Measurements from ENCODE around the gene NAA38.
"Not testable (repeated sequence)": the region's sequence is repeated elsewhere in the genome, so short reads cannot be mapped to it uniquely, and the experiment has no call there.

The NAA38 gene

GRCh38 chr17:7881276-7882054 lies 24.1 kb upstream of the NAA38 start:
- no peak for DNase-seq

- DNase-seq: no peak
These were observed 22.9 kb upstream of the NAA38 start for GRCh38 chr17:7880076-7880868.

GRCh38 chr17:7878234-7878633 lies 20.9 kb upstream of the NAA38 start:
- no peak for DNase-seq

- no peak for DNase-seq
These were observed 18.5 kb upstream of the NAA38 start for GRCh38 chr17:7875804-7876370.

DNA sequence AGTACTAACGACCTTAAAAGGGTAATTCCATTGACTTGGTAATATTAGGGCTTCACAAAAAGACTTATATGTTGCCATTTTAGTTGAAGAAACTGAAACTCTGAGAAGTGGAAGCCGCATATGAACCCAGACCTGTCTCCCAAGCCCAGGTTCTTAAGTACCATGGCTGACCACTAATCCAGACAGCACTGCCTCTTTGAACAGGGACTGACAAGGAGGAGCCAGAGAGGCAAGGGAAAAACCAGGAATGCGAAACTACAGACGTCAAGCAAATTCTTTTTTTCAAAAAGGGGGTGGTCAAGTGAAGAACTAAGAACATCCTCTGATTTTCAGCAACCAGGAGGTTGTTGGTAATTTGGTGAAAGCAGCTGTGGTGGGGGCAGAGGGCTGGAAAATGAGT lies 15.7 kb upstream of the NAA38 start:
- DNase-seq: no peak

DNA sequence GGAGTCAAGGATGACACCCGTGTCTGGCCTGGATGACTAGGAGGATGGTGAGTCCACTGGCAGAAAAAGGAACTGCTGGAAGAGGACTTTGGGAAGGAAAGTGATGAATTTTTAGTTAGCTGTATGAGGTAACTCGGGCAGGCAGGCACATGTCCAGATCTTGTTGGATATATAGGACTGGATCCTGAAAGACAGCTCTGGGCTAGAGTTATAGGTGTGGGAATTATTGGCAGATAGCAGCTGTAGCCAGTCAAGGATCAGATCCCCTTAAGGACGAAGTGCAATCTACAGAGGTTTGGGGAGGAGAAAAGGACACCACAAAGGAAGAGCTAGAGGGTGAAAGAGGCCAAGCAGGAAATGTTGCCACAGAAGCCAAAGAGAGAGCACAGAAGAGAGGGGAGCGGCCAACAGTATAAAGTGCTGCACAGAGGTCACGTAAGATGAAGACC lies 10.5 kb upstream of the NAA38 start:
- no peak for DNase-seq

DNA sequence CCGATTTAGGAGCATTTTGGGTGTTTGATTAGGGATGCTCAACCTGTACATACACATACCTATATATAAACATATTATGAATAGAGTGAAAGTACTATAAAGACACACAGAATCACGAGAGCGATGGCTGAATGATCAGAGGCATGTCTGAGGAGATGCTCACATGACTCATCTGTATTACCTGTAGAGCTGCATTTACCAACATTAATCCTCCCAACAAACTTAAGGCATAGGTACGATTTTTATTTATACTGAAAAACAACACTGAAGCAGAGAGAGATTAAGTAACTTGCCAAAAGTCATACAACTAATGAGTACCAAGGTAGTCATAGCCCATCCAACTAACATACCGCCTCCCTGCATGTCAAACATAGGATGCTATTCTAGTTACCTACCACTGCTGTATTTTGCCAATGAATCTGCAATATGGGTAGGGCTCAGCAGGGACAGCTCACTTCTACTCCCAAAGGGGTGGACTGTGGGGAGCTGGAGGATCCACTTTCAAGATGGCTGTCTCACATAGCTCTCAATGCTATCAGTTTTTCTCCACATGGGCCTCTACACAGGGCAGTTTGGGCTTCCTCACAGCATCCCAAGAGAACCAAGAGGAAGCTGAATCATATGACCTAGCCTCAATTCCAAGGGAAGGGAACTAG lies 7.8 kb upstream of the NAA38 start:
- DNase-seq: no peak

- not testable (repeated sequence) for DNase-seq
These were observed 7.0 kb upstream of the NAA38 start for GRCh38 chr17:7864384-7864783.

DNA sequence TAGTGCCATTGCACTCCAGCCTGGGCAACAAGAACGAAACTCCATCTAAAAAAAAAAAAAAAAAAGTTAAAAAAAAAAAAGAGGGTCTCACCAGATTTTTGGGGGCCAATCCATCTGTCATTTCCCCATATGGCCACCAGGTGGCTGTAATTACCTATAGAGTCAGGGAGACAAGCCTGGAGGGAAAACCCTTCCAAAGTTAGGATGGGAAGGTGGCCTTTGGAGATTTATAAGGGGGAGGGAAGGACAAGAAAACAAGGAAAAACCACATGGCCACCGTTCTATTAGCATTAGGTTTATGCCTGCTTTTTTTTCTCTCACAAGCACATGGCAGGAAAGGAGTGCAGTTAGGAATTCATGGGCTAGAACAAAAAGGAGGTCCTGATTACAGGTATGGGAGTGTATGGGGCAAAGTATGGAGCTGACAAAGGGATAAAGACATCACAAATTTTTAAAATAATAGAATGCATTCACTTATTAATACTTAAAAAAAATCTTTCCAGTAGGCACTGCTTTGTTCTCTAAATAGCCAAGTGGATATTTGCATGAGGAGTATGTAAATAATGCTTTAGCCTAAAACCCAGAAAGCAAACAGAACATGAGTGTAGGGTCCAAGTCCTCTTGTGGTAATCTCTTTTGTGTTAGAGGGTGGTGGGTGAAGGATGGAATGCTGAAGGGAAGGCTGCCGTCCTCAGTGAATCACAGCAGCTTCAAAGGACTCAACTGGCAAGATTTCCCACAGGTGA lies 5.5 kb upstream of the NAA38 start:
- peak; percentile 27 for DNase-seq

GRCh38 chr17:7859028-7859427 lies 1.7 kb upstream of the NAA38 start:
- DNase-seq: no peak

DNA sequence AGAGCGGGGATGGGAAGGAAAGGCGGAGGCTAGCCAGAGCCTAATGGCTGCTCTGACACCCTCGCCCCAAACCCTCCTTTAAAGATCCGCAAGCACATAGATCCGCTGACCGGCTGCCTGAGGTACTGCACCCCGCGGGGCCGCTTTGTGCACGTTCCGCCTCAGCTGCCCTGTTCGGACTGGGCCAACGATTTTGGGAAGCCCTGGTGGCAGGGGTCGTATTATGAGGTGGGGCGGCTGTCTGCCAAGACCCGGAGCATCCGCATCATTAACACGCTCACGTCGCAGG lies 1.1 kb upstream of the NAA38 start:
- DNase-seq: peak; percentile 46

DNA sequence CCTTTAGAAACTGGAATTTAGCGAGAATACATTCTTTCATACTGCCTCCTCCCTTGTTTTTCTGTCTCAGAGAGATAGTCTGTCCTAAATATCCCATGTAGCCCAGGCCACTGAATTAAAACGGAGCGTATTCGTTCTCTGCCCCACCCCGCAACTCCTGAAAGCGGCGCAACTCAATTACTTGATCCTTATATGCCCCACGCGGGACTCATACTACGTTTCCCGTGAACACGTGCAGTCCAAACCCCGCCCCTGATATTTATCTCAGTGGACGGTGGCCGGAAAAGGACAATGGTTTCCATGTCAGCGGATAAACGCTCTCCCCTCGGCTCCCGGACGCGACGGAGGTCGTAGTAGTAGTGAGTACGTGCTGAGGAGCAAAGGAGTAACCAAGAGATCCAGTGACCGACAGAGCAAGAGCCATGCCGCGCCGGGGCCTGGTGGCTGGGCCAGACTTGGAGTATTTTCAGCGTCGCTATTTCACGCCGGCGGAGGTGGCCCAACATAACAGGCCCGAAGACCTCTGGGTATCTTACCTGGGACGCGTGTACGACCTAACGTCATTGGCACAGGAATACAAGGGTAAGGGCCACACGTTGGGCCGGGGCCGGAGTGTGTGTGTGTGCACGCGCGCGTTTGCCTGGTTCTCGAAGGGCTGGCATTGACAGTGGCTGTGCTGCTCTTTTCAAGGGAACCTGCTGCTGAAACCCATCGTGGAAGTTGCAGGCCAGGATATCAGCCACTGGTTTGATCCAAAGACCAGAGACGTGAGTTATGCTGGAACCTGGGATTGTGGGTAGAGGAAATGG lies 558 bp upstream of the NAA38 start, which contains the start of gene CYB5D1:
TSS of gene CYB5D1 (plus strand) at position 291 of the 809 bp plus-strand sequence. CDS start at position 423, 132 bp downstream.
- DNase-seq: peak; percentile 81

DNA sequence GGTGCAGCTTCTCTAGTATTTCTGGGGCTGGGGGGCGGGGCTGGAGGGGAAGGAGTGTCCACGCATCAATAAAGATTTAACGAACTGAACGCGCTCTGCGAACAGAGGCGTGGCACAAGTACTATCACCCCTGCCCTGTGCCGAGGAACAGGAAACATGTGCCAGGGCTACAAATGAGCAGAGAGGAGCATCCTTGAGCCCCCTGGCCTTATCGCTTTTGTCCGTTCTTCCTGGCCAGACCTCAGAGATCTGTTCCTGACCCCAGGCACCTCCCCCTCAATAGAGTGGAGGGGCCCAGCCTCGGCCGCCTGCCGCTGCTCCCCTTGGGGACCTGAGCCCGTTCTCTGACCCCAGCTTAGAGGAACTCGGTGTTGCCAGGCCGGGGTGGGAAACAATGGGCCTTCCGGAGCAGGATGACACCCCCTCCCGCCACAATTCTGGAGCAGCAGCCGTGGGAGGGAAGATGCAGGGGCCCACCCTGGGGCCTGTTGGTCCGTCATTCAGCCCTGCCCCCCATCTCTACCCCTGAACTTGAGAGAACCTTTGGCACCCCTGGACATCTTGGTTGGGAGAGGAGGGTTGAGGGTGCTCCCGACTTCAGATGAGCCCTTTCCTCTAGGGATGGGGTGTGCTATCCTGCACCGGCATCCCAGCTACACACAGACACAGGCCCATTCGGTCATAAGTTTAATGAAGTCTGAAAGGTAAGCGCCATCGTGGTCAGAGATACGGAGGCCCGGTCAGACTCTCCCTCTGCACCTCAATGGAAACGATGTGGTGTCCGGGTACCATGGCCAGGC lies 1.1 kb downstream of the NAA38 start:
- DNase-seq: peak; percentile 36

GRCh38 chr17:7855660-7856010 lies 1.7 kb downstream of the NAA38 start:
- DNase-seq: no peak

DNA sequence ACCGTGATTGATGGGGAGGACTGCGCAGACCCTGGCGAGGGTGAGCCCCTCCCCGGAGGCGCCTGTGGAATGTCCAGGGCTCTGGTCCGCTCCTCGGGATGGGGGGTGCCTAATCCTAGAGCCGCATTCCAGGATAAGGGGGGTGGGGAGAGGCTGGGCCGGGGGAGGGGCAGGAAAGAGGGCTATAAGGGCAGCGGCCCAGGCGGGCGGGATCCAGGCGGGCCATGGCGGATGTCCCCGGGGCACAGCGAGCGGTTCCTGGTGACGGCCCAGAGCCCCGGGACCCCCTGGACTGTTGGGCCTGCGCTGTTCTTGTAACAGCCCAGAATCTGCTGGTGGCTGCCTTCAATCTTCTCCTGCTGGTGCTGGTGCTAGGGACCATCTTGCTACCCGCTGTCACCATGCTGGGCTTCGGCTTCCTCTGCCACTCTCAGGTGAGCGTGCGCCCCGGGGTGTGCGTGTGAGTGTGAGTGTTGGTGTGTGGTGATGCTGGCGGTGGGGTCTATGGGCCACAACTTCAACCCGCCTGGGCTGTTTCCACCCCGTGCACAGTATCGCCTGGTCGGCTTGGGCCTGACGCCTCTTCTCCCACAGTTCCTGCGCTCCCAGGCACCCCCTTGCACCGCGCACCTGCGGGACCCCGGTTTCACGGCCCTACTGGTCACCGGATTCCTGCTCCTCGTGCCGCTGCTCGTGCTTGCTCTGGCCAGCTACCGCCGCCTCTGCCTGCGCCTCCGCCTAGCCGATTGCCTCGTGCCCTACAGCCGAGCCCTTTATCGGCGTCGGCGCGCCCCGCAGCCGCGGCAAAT lies 2.3 kb downstream of the NAA38 start, which contains the start of gene TMEM88:
TSS of gene TMEM88 (plus strand) at position 216 of the 809 bp plus-strand sequence. CDS start at position 225, 9 bp downstream.
- DNase-seq: peak; percentile 24

- DNase-seq: peak; percentile 4
These were observed 3.1 kb downstream of the NAA38 start for GRCh38 chr17:7854078-7854777.

DNA sequence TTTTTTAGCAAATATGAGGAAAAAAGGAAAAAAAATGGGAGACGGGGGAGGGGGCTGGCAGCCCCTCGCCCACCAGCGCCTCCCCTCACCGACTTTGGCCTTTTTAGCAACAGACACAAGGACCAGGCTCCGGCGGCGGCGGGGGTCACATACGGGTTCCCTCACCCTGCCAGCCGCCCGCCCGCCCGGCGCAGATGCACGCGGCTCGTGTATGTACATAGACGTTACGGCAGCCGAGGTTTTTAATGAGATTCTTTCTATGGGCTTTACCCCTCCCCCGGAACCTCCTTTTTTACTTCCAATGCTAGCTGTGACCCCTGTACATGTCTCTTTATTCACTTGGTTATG lies 3.7 kb downstream of the NAA38 start:
- DNase-seq: peak; percentile 7

- DNase-seq: peak; percentile 9
These were observed 4.3 kb downstream of the NAA38 start for GRCh38 chr17:7852919-7853690.

DNA sequence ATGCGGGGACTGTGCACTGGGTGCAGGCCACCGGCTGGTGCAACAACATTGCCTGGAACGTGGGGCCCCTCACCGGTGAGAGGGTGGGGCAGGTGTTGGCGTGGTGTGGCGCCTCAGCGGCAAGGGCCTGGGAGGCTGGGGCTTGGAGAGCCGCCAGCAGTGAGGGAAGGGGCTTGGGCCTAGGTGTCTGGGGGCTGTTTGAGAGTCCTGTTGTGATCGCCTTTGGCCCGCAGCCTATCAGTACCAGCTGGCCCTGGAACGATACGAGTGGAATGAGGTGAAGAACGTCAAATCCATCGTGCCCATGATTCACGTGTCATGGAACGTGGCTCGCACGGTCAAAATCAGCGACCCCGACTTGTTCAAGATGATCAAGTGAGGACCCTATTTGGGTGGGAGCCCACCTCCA lies 5.1 kb downstream of the NAA38 start:
- peak; percentile 4 for DNase-seq
